GM23248 (cell line): ENCODE results near the gene RNASEL.

Experiments used
- EZH2 ChIP-seq: fragments of 200-600 bp; sonication (generic); IDR thresholded peaks from 2 replicates; pipeline ENCODE4 v1.6.1; 2018; ENCODE audit warnings: antibody characterized with exemption, mild to moderate bottlenecking; ENCODE audit not compliant: insufficient read depth, poor library complexity, severe bottlenecking
- EZH2phosphoT487 ChIP-seq: fragments of 200-600 bp; sonication (generic); IDR thresholded peaks from 2 replicates; pipeline ENCODE4 v1.6.1; 2018; ENCODE audit warnings: antibody characterized with exemption, moderate library complexity, mild to moderate bottlenecking, low read depth; ENCODE audit not compliant: insufficient read depth

DNA sequence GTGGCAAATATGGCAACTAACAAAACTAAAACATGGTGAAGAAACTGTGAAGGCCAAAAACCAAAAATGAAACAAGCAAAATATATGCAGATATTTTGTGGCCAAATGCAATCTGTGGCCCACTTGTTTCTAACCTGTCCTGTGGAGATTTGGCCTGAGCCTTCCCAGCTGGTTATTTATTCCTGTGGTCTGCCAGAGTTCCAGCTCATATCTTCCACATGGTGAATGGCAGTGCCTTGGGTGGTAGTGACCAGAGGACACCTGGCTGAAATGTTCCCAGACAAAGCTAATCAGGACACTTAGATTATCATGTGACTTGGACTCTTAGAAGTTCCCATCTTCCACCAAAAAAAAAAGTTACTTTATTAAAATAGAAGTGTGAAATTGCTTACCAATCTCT is 39.7 kb downstream of the RNASEL start:
- no peak for TF ChIP-seq EZH2phosphoT487
- no peak for TF ChIP-seq EZH2
